Measurements from ENCODE around the gene WSB1. TPM values are rescaled to one million over a fixed set of nuclear protein-coding genes. Genes with fewer than 3 reads are reported as not detected.

WSB1 gene
- total and polyA plus RNA-seq, 10 of the 15 experiments (the other 5 are each of a cell fraction or from before 2014, with no cell fraction given), result 26.6 to 458 (median 101) TPM

GRCh38 chr17:27318633-27319032 is 24.7 kb downstream of the WSB1 start:
- Histone ChIP-seq H3K36me3 (ENCODE audit: control insufficient read depth in 2 of 2, insufficient read depth in 2 of 2, low read length in 1 of 2) (peaks cover 4 to 16% of the 10 kb centered on the region in 2 experiments), H3K4me1 (ENCODE audit: control insufficient read depth, insufficient read depth, low read length) (no peaks in the 10 kb centered on the region), H3K4me3 (no peak overlapping the region), H4K20me1 (ENCODE audit: control insufficient read depth, insufficient read depth) (no peaks in the 10 kb centered on the region), H3K9me3 (replicated peaks; ENCODE audit: control insufficient read depth, insufficient read depth, low read length) (no peaks in the 10 kb centered on the region), H3K4me2 (ENCODE audit: control insufficient read depth, insufficient read depth) (no peak overlapping the region), H3K27ac (ENCODE audit: control insufficient read depth, insufficient read depth) (no peak overlapping the region), H3K9ac (ENCODE audit: control insufficient read depth, insufficient read depth, low read length) (no peak overlapping the region), H2AFZ (ENCODE audit: control insufficient read depth, low read depth, low read length) (no peak overlapping the region), H3K79me2 (ENCODE audit: control insufficient read depth, insufficient read depth, low read length) (no peaks in the 10 kb centered on the region), H3K27me3 (replicated peaks in 1 of 2; ENCODE audit: control insufficient read depth in 2 of 2, insufficient read depth in 2 of 2, low read length in 1 of 2) (no peaks in the 10 kb centered on the region)
- no peak for FAIRE-seq
- BruUV-seq (replicated peaks), result no TSS peak
- in situ Hi-C loops (cut with MboI), result no loop called here
- no peak for ATAC-seq
- WGBS (ENCODE audit: insufficient coverage, insufficient replicate concordance, low lambda C conversion rate, missing lambda C conversion rate), result 98% methylated on average over 6 of the region's 6 CpGs
- no peak for TF ChIP-seq RUNX3 (IDR thresholded peaks at IDR 0.05; ENCODE audit: low read length)
- no peak for TF ChIP-seq RFX5 (IDR thresholded peaks at IDR 0.05; ENCODE audit: low read depth, low read length)
- TF ChIP-seq IRF4 (IDR thresholded peaks at IDR 0.05; ENCODE audit: low read depth, low read length), result no peak
- no peak for TF ChIP-seq TARDBP (IDR thresholded peaks at IDR 0.05; ENCODE audit: borderline replicate concordance)
- no peak for TF ChIP-seq CHD1 (IDR thresholded peaks at IDR 0.05; ENCODE audit: low read depth, low read length)
- TF ChIP-seq ZNF622 (IDR thresholded peaks at IDR 0.05), result no peak
- no peak for TF ChIP-seq EED (IDR thresholded peaks at IDR 0.05; ENCODE audit: low read depth)
- TF ChIP-seq CUX1 (IDR thresholded peaks at IDR 0.05; ENCODE audit: insufficient replicate concordance, low read depth, low read length), result no peak
- TF ChIP-seq TAF1 (IDR thresholded peaks at IDR 0.05; ENCODE audit: borderline replicate concordance, low read depth, low read length), result no peak
- no peak for TF ChIP-seq ZZZ3 (IDR thresholded peaks at IDR 0.05; ENCODE audit: control insufficient read depth, insufficient read length, low read depth)
- TF ChIP-seq MYC (IDR thresholded peaks at IDR 0.05; ENCODE audit: insufficient read depth, insufficient read length, insufficient replicate concordance, low read length, severe bottlenecking), result no peak
- ChIA-PET POLR2A (interaction anchor here (1.0 to 1.2 kb wide), 2 partner anchors 9 to 12 kb away, joined by 3 to 4 read pairs; no protein-coding TSS in a partner anchor), SMC1A (ENCODE audit: uncharacterized antibody, unreplicated experiment) (interaction anchor here (0.7 to 1.2 kb wide), 3 partner anchors 9 to 82 kb away, joined by 3 to 4 read pairs (median 3); no protein-coding TSS in a partner anchor), RAD21 (ENCODE audit: unreplicated experiment) (interaction anchor here (1.1 kb wide), 2 partner anchors 24 to 78 kb away, joined by 3 read pairs; no protein-coding TSS in a partner anchor), CTCF (interaction anchor here (1.0 to 1.8 kb wide), 3 partner anchors 24 to 81 kb away, joined by 3 to 7 read pairs (median 4); no protein-coding TSS in a partner anchor)
- intact Hi-C loops (cut with micrococcal nuclease; ENCODE audit: unreplicated experiment), result no loop called here
- no peak for DNase-seq (ENCODE audit: low read depth, low spot score)

All from GM12878 (cell line).